Heart right ventricle (tissue), 16 donors: ENCODE results near the gene ZMIZ1. TPM values are rescaled to one million over a fixed set of nuclear protein-coding genes. Genes with fewer than 3 reads are reported as not detected.

Experiments
- ATAC-seq, 8 donors: fragments of 200-7000 bp; cut with Tn5 transposase; one replicate each; pipeline ENCODE4 v1.9.1; 2020; ENCODE audit warnings: mild to moderate bottlenecking in 8 of 8, moderate library complexity in 8 of 8, moderate number of reproducible peaks in 1 of 8
- DNase-seq, 2 donors: peaks; one replicate each; pipeline ENCODE4 v3.0.0-alpha.2; 2020
- H3K27ac ChIP-seq, 10 donors: fragments of 200-600 bp; sonication (generic) in 2 of 10; one replicate each; pipeline versions ENCODE4 v1.5.0 to v1.8.0; 2020 to 2022; ENCODE audit warnings: mild to moderate bottlenecking in 3 of 10
- H3K27me3 ChIP-seq, 7 donors: fragments of 200-600 bp; one replicate each; pipeline ENCODE4 v1.8.0; 2021 to 2022; ENCODE audit warnings: mild to moderate bottlenecking in 2 of 7
- H3K36me3 ChIP-seq, 9 donors: fragments of 200-600 bp; sonication (generic) in 1 of 9; one replicate each; pipeline versions ENCODE4 v1.5.0 to v1.8.0; 2020 to 2022; ENCODE audit warnings: mild to moderate bottlenecking in 2 of 9
- H3K4me1 ChIP-seq, 9 donors: fragments of 200-600 bp; sonication (generic) in 1 of 9; one replicate each; pipeline versions ENCODE4 v1.5.0 to v1.8.0; 2020 to 2022; ENCODE audit warnings: mild to moderate bottlenecking in 4 of 9
- H3K4me3 ChIP-seq, 10 donors: fragments of 200-600 bp; sonication (generic) in 2 of 10; one replicate each; pipeline versions ENCODE4 v1.5.0 to v1.8.0; 2020 to 2022; ENCODE audit warnings: mild to moderate bottlenecking in 7 of 10, moderate library complexity in 2 of 10
- H3K9me3 ChIP-seq, 11 donors: fragments of 200-600 bp in 10 of 11; sonication (generic) in 2 of 11; one replicate each; pipeline versions ENCODE4 v1.5.0 to v1.8.0; 2013 to 2022; ENCODE audit warnings: mild to moderate bottlenecking in 2 of 11, control low read depth in 1 of 11, moderate library complexity in 1 of 11
- WGBS, 2 donors: extraction: QIAGEN DNeasy Blood & Tissue Kit; methylation state at CpG; one replicate each; pipeline ENCODE4 v1.1.7; 2013; ENCODE audit warnings: inconsistent platforms in 1 of 2; 5-methylcytosine and 5-hydroxymethylcytosine counted together
- intact Hi-C, 10 donors: fragments of 100-400 bp; cut with DNase I; formaldehyde crosslinking; loops; one replicate each; pipeline versions ENCODE4 v1.11.1 to v1.14.2; 2022
- polyA plus RNA-seq, 2 donors: library from polyadenylated mRNA; stranded (reverse); fragments of 200-250 nt; gene quantifications; one replicate each; pipeline ENCODE4 v1.2.3, GENCODE V29; 2013
- total RNA-seq, 10 donors: library from RNA; stranded (reverse); fragmentation: NEBNext Ultra II Directional in 3 of 10; extraction: Animal tissue kit (Norgen Biotek cat#: 25700) in 3 of 10; gene quantifications; one replicate each; pipeline versions ENCODE4 v1.2.1 to v1.2.4, GENCODE V29; 2021 to 2023
- TF ChIP-seq, protein P1 (sequence below), 9 donors: fragments of 200-600 bp; sonication (generic) in 2 of 9; IDR thresholded peaks; one replicate each; pipeline versions ENCODE4 v1.5.0 to v1.8.0; 2021 to 2022; ENCODE audit warnings: antibody characterized with exemption in 9 of 9, mild to moderate bottlenecking in 5 of 9, moderate library complexity in 1 of 9
- donor health status: Arrhythmogenic right ventricular cardiomyopathy.
- donor health status: ischemic (EF 13 %, LVEDD 7.1; RV severe dilation, severe dysfunction).
- donor health status: healthy with polysubstance abuse.
- donor health status: DM: no; HTN: yes; CAD: no.
- donor health status: DM: no; HTN: no; CAD: no.
- donor health status: ischemic (EF 25% LVEDD 6.9; RV normal size, moderate dysfunction).
- donor health status: ischemic (EF 25% LVEDD 5.7; RV mildly dilated, moderate dysfunction).
- donor health status: healthy.
- donor health status: DM: yes; HTN: yes; CAD: no.
- donor health status: Ischemic cardiomyopathy.
- donor health status: ischemic (EF 35%, LVEDD 5.7; RV mildly dilated, moderate dysfunction).
- donor health status: nonischemic (EF 11% LVEDD 7.7; RV severe dilation, severe dysfunction).
- donor health status: DM: yes; HTN: yes; CAD: no.
- donor health status: PGD.
- donor health status: ischemic (EF 29% LVEDD 5.4; RV normal size, mild dysfunction).
- donor health status: nonischemic (EF 23%, LVEDD 6.1; RV moderate dilation, normal function).

The ZMIZ1 gene
- total and polyA plus RNA-seq, 12 donors: 24.2 to 61.5 (median 49.8) TPM

DNA sequence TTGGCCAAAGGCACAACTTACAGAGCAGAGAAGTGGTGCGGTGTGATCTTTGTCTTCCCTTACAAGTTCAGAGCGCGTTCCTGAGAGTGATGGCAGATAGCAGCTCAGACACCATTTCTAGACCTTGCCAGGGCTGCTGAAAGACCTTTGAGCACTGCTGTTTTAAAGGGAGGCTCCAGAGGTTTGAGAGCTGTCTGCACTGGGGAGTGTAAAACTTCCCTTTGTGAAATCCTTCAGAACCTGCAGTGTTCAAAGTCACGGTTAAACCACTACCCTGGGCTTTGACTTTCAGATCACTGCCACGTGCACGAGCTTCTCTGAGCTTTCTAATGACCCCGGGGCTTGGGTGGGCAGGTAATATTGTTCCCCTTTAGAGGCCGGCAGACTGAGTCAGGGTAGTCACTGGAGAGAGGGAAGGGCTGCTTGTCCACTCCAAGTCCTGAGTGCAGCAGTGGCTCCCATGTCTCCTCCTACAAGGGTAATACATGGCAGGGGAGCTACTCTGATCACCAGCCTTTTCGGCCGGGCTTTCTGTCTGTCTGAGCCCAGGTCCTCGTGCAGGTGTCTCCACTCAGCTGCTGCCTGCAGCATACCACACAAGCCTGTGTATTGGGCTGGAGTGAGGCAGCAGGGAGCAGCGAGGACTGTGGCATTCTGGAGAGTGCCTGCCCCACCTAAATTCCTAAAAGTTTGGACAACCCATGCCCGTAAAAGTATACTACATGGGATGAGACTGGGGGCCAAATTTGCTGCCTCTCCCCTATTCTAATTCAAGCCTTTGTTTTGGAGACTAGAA lies 63.3 kb downstream of the ZMIZ1 start:
- Histone ChIP-seq H3K9me3 (no peaks in the 10 kb centered on the region), H3K27ac (peak overlapping the region in 9 of 10 donors; percentile 47 to 97 (median 91)), H3K36me3 (peaks cover 0 to 39% (median 0%) of the 10 kb centered on the region in 9 donors), H3K4me1 (peaks cover 58 to 100% (median 97%) of the 10 kb centered on the region in 9 donors), H3K4me3 (no peak overlapping the region), H3K27me3 (no peaks in the 10 kb centered on the region)
- WGBS, 2 donors: 66 to 71% methylated on average over 13 of the region's 13 CpGs
- TF ChIP-seq, protein P1, sequence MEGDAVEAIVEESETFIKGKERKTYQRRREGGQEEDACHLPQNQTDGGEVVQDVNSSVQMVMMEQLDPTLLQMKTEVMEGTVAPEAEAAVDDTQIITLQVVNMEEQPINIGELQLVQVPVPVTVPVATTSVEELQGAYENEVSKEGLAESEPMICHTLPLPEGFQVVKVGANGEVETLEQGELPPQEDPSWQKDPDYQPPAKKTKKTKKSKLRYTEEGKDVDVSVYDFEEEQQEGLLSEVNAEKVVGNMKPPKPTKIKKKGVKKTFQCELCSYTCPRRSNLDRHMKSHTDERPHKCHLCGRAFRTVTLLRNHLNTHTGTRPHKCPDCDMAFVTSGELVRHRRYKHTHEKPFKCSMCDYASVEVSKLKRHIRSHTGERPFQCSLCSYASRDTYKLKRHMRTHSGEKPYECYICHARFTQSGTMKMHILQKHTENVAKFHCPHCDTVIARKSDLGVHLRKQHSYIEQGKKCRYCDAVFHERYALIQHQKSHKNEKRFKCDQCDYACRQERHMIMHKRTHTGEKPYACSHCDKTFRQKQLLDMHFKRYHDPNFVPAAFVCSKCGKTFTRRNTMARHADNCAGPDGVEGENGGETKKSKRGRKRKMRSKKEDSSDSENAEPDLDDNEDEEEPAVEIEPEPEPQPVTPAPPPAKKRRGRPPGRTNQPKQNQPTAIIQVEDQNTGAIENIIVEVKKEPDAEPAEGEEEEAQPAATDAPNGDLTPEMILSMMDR (IDR thresholded peaks at IDR 0.05): no peak
- intact Hi-C loops: loop anchor here in 2 of 10 donors (2.0 to 10.0 kb wide), 2 partner anchors 19 to 57 kb away; no protein-coding TSS in a partner anchor
- DNase-seq: no peak
- ATAC-seq: no peak

DNA sequence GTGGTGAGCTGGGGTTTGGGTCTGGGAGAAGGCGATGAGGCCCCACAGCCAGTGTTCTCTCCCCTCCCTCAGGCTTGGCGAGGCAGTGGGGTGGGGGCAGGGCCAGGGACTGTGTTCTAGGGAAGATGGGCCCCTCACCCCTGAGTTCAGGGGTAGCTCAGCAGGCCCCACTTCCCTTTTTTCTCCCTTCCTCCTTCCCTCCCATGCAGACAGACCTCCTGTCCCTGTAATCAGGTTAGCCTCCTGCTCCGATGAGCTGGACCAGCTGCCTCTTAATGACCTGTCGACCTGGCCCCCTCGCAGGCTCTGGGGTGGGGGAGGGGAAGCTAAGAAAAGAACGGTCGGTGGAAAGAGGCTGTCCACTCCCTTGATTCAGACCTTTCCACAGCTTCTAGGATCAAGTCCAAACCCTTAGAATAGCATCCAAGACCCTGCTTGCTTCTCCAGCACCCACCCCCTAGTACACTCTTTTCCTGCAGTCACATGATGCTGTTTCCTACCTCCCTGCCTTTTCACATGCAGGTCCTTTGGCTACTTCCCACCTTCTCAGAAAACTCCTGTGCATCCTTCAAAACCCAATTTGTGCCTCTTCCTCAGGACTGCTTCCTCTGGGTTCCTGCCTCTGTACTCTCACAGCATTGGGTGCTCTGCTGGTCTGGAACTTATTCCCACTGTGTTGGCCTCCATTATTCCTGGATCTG lies 64.1 kb downstream of the ZMIZ1 start:
- H3K27me3 ChIP-seq: no peaks in the 10 kb centered on the region
- intact Hi-C loops: loop anchor here in 1 of 10 donors (10.0 kb wide), 1 partner anchor 58 kb away; no protein-coding TSS in a partner anchor
- peaks cover 66 to 100% (median 97%) of the 10 kb centered on the region in 9 donors for H3K4me1 ChIP-seq
- H3K9me3 ChIP-seq: no peaks in the 10 kb centered on the region
- peak overlapping the region in 9 of 10 donors; percentile 24 to 97 (median 91) for H3K27ac ChIP-seq
- ATAC-seq (no peak), DNase-seq (no peak)
- TF ChIP-seq, protein P1 (IDR thresholded peaks at IDR 0.05): no peak
- no peak overlapping the region for H3K4me3 ChIP-seq
- H3K36me3 ChIP-seq: peaks cover 0 to 31% (median 0%) of the 10 kb centered on the region in 9 donors
- 39 to 44% methylated on average over 7 of the region's 7 CpGs for WGBS, 2 donors

DNA sequence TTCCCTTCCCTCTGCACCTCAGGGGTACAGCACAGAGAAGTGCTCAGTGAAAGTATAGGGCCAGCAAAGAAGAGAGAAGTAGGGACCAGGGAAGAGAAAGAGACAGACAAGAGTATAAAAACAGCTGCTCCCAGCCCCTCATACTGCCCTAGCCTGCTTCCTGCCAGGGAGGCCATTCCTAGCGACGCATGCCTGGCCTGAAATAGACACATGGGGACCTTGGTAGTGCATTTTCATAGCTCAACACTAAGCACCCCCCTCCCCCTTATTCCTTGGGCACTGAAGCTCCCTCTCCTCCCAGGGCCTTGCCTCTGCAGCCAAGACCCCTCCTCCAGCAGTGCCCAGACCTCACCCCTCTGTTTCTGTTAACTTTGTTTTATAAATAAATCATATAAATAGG lies 64.7 kb downstream of the ZMIZ1 start:
- peaks cover 72 to 100% (median 97%) of the 10 kb centered on the region in 9 donors for H3K4me1 ChIP-seq
- H3K27me3 ChIP-seq: no peaks in the 10 kb centered on the region
- H3K4me3 ChIP-seq: no peak overlapping the region
- ATAC-seq: peak in 2 of 8 donors; percentile 24 to 26
- H3K36me3 ChIP-seq: peaks cover 0 to 26% (median 0%) of the 10 kb centered on the region in 9 donors
- TF ChIP-seq, protein P1 (IDR thresholded peaks at IDR 0.05): no peak
- DNase-seq: no peak
- WGBS, 2 donors: 7 to 9% methylated on average over 2 of the region's 2 CpGs
- no peaks in the 10 kb centered on the region for H3K9me3 ChIP-seq
- peak overlapping the region in 8 of 10 donors; percentile 24 to 97 (median 92) for H3K27ac ChIP-seq
- intact Hi-C loops: loop anchor here in 1 of 10 donors (10.0 kb wide), 1 partner anchor 59 kb away; no protein-coding TSS in a partner anchor

DNA sequence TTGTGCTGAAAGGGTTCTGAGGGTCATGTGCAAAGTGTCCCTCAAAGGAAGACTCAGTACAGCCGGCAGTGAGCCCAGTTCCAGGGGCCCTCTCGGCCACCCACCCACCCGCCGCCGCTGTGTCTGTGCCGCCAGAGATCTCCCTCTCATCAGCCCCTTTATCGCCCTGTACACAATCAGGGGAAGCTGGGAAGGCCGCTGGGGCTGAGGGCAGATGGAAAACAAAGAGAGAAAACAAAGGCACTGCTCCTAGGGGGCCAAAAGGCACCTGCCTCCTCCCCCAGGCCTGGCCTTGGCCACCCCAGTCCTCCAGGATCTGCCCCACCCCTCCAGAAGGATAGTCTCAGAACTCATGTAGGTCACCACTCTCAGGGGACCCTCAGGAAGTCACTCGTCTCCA lies 67.0 kb downstream of the ZMIZ1 start:
- 20 to 22% methylated on average over 9 of the region's 9 CpGs for WGBS, 2 donors
- Histone ChIP-seq H3K27ac (peak overlapping the region; percentile 34 to 97 (median 92)), H3K9me3 (no peaks in the 10 kb centered on the region), H3K4me3 (no peak overlapping the region), H3K4me1 (peaks cover 76 to 100% (median 97%) of the 10 kb centered on the region in 9 donors), H3K27me3 (no peaks in the 10 kb centered on the region), H3K36me3 (peaks cover 0 to 26% (median 11%) of the 10 kb centered on the region in 9 donors)
- ATAC-seq (peak in 5 of 8 donors; percentile 2 to 31 (median 6)), DNase-seq (peak in 1 of 2 donors; percentile 52)
- intact Hi-C loops: loop anchor here in 6 of 10 donors (5.0 to 10.0 kb wide), 3 partner anchors 53 to 63 kb away; no protein-coding TSS in a partner anchor
- TF ChIP-seq, protein P1 (IDR thresholded peaks at IDR 0.05): no peak
